Nephron progenitor cell (in vitro differentiated cells): ENCODE measurements around the gene MAGEA10.

Source experiments
- DNase-seq: peaks from one replicate; pipeline ENCODE4 v3.0.0; 2021
- H3K27ac Mint-ChIP-seq: 2 replicates; pipeline ENCODE4 v1.8.0; 2021; ENCODE audit warnings: mild to moderate bottlenecking, moderate library complexity, mixed read lengths
- H3K27me3 Mint-ChIP-seq: 2 replicates; pipeline ENCODE4 v1.8.0; 2021; ENCODE audit warnings: mild to moderate bottlenecking, low read depth, mixed read lengths; ENCODE audit not compliant: poor library complexity
- H3K36me3 Mint-ChIP-seq: 2 replicates; pipeline ENCODE4 v1.8.0; 2021; ENCODE audit warnings: low read depth, mixed read lengths
- H3K4me1 Mint-ChIP-seq: 2 replicates; pipeline ENCODE4 v1.8.0; 2021; ENCODE audit warnings: mixed read lengths
- H3K4me3 Mint-ChIP-seq: 2 replicates; pipeline ENCODE4 v1.8.0; 2021; ENCODE audit warnings: mild to moderate bottlenecking, moderate library complexity, mixed read lengths
- H3K9me3 Mint-ChIP-seq: 2 replicates; pipeline ENCODE4 v1.8.0; 2021; ENCODE audit warnings: mild to moderate bottlenecking, moderate library complexity, mixed read lengths
- CTCF ChIP-seq: fragments of 200-600 bp; sonication (generic); IDR thresholded peaks from 2 replicates; pipeline ENCODE4 v1.5.0; 2021; ENCODE audit warnings: antibody characterized with exemption

MAGEA10 gene

DNA sequence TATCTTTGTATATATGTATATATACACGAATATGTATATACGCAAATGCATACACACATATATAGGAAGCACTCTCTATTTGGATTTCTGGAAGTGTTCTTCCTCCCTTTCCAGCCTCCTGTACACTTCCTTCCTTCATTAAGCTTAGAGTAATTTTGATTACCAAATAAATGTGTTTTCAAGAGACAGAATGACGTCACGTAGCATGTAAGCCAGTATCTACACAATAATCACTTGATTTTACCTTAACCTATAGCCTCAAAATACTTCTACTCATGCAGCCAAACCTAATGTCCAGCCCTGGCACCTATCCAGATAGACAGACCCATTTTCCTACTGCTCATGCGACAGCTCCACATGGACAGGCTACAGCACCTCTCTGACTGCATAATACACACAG, 29.9 kb downstream of the MAGEA10 start:
- no peak for DNase-seq
- Mint-ChIP-seq H3K27ac (no peak overlapping the region), H3K4me3 (no peak overlapping the region), H3K4me1 (no peaks in the 10 kb centered on the region), H3K27me3 (no peaks in the 10 kb centered on the region), H3K36me3 (no peaks in the 10 kb centered on the region), H3K9me3 (peaks cover 32% of the 10 kb centered on the region)
- TF ChIP-seq CTCF: no peak

- H3K4me1 Mint-ChIP-seq: no peaks in the 10 kb centered on the region
- no peak for TF ChIP-seq CTCF
- H3K27me3 Mint-ChIP-seq: no peaks in the 10 kb centered on the region
- H3K9me3 Mint-ChIP-seq: peaks cover 43% of the 10 kb centered on the region
- no peak overlapping the region for H3K27ac Mint-ChIP-seq
- no peaks in the 10 kb centered on the region for H3K36me3 Mint-ChIP-seq
- H3K4me3 Mint-ChIP-seq: no peak overlapping the region
- no peak for DNase-seq
Measured at GRCh38 chrX:152103866-152104265, 34.5 kb downstream of the MAGEA10 start.

DNA sequence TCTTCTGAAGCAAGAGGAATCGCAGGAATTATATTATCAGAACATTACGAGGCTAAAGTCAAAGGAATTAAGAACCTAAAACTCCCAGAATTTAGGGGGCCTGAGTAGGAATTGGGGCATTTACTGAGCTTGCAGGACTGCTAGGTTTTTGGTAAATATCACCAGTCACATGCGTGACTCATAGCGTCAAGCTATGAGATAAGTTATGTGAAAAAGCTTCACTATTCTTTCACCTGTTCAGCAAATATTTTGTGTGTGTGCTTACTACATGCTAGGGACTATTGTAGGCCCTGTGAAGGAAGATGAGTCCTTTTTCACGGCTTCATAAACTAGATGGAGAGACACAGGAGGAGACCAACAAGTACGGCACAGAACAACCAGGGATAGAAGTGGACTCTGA, 52.2 kb downstream of the MAGEA10 start:
- H3K4me1 Mint-ChIP-seq: no peaks in the 10 kb centered on the region
- H3K9me3 Mint-ChIP-seq: peaks cover 22% of the 10 kb centered on the region
- DNase-seq: no peak
- peaks cover 9% of the 10 kb centered on the region for H3K27me3 Mint-ChIP-seq
- H3K4me3 Mint-ChIP-seq: no peak overlapping the region
- no peak for TF ChIP-seq CTCF
- no peaks in the 10 kb centered on the region for H3K36me3 Mint-ChIP-seq
- no peak overlapping the region for H3K27ac Mint-ChIP-seq
